Measurements from ENCODE around the gene CYP26B1.

GRCh38 chr2:72153026-72153791 is 5.5 kb upstream of the CYP26B1 start:
- no peak for TF ChIP-seq CTCF (conservative IDR thresholded peaks at IDR 0.05; ENCODE audit: low read depth, low read length)
- no peak for TF ChIP-seq EZH2phosphoT487 (IDR thresholded peaks at IDR 0.05; ENCODE audit: borderline replicate concordance, low read length)

Measured in PC-3 (cell line).